ENCODE data around the gene PIGR.

Gene PIGR

DNA sequence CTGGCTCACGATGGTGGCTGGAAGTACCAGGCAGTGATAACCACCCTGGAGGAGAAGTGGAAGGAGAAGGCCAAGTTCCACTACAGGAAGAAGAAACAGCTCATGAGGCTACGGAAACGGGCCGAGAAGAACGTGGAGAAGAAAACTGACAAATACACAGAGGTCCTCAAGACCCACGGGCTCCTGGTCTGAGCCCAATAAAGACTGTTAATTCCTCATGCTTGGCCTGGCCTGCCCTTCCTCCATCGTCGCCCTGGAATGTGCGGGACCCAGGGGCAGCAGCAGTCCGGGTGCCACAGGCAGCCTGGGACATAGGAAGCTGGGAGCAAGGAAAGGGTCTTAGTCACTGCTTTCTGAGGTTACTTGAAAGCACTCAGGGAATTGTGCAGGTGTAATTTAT lies 38.2 kb downstream of the PIGR start:
- DNase-seq, result no peak

DNA sequence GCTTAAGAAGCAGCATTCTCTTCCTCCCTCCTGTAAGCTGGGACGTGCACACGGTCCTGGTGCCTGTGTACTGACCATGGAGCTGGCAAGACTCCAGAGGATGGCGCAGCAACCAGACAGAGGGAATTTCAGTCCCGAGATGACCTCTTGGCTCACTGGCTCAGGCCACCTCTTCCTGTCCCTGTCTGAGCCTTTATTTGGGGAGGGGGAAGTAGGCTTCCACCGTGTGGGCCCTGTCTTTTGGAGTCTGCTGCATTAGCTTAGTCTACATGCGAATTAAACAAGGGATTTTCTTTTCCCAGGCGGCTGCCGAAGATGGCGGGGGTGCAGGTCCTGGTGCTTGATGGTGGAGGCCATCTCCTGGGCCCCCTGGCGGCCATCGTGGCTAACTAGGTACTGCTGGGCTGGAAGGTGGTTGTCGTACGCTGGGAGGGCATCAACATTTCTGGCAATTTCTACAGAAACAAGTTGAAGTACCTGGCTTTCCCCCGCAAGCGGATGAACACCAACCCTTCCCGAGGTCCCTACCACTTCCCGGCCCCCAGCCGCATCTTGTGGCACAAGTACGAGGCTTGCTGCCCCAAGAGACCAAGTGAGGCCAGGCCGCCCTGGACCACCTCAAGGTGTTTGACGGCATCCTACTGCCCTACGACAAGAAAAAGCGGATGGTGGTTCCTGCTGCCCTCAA lies 38.8 kb downstream of the PIGR start:
- DNase-seq, result no peak

DNA sequence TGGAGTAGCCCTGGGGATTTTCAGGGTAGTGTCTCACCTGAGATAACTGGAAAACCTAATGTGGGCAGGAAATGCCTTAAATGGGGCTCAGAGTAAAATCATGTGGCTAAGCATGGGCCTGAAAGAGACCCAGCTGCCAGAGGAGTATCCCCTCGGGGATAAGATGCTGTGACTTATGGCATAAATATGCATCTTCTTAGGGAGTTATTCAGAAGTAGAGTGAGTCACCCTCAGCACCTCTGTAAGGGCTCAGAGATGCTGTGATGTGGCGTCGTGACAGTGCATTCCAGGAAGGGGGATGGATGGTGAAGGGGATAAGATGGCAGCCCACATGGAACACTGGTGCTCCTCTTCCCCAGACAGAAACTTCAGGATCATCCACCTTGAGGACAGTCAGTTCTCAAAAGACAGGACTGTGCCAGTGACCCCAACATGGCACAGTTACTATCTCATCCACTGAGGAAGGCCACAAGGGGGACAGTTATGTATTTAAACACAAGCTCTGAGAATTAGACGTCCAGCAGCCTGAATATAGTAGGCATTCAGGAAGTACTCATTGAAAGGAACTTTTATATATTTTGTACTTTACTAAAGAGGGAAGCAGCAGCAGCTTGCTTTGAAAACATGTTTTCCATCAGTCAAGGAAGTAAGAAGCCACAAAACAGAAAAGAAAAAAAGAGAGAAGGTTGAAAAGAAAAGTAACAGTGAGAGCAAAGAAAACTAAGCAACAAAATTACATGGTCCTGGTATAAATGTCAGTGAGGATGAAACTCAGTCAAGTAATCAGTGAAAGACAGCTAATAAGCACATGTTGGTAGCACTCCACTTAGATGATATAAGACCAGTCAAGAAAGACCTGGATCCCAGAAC lies 40.7 kb downstream of the PIGR start:
- DNase-seq, result peak; percentile 64

DNA sequence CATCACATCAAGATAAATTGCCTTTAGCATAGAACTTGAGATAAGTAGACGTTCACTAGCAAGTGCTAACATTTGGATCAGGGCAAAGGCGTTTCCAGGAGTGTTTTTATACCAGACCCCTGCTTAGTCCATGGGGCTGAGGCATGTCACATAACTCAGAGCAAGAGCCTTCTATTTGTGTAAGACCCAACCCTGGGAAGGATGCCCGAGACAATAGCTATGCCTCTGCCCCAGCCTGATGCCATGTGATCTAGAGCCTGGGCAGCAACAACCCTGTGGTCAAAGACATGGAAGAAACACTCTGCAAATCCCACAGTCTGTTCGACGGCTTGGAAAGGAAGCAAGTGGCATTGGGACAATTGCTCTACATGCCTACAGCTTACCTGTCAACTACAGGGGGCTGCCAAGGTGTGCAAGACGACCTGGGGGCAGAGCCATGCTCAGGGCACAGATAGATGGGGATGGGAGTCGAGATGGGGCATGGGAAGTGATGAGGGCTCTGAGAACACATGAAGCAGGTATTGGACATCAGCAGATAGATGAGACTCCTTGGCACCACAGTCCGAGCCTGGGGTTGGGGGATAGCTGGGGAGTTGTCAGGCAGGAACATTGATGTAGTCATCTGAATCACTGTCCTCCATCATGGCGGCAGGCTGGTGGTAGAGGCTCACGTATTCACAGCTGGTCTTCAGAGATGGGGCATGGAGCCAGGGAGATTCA lies 41.7 kb downstream of the PIGR start:
- DNase-seq, result no peak

DNA sequence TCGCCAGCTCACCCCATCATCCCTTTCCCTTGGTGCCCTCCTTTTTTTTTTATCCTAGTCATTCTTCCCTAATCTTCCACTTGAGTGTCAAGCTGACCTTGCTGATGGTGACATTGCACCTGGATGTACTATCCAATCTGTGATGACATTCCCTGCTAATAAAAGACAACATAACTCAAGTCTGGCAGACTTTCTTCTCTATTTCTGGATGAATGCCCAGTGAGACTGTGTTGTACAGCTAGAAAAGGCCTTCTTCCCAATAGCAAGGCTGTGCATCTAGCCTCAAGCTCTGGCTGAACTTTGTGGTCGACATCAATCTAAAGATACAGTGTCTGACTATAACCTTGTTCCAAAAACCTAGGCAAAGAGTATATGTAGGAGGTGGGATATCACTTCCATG lies 42.6 kb downstream of the PIGR start:
- no peak for DNase-seq

DNA sequence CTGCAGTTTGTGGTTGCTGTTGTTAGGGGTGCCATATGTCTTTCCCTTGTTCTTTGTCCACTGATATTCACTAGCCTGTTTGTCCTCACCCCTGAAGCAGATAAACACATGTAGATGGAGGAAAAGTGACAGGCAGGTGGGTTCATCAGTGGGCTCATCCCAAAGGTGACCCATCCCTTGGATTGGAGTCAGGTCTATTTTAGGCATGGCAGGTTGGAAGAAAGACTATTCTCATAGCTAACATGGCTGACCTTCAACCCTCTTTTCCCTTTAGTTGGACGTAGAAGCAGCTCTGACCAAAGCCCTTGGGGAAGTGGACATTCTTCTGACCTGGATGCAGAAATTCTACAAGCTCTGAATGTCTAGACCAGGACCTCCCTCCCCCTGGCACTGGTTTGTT lies 43.6 kb downstream of the PIGR start:
- DNase-seq, result no peak

DNA sequence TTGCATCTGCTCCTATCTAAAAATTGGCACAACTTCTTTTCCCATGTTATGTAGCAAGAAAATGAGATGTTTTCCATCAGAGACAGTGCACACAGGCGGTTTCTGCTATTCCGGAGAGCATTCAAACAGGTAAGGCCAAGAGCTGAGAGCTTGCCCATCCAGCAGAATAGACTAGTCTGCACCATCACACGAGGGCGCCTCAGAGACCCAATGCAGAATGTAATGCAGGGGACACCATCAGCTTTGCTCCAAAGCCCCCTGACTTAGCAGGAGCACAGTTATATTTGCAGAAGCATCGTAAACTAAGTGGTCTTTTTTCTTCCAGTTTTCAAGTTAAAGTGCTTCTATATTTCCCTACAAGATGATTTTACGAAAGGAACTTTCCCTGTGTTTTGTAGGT lies 44.3 kb downstream of the PIGR start:
- DNase-seq, result no peak

DNA sequence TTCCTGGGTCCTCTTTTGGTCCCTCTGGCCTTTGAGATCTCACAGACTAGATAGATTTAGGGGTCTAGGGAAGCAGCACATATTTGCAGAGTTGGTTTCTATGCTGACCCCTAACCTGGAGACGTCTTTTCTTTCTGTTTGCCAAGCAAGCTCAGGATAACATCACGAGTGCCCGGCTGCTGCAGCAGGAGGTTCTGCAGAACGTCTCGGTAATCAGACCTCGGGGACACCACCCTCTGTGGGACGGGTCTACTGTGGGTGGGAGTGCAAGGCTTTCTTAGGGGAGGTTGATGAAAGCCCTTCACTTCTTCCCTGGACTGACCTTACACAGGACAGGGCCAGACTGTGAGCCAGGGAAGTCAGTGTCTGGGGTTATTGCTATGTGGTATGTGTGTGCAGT lies 46.1 kb downstream of the PIGR start:
- DNase-seq, result no peak

DNA sequence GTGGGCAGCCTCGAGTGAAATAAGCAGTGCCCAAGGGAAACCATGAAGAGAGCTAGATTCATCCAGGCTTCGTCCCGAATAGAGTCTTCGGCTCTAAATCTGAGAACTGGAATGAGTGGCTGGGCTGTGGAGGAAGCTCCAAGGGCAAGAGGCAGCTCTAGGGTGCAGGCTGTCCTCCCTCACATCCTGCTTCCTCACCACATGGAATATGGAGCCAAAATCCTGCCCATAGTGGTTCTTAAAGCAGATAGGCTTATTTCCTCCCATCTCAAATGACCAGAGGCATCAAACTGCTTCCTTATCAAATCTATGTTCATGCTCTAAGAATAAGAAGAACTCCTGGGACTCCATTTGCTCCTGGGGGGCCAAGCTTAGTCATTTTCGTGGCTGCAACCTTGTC lies 46.5 kb downstream of the PIGR start:
- DNase-seq, result no peak

DNA sequence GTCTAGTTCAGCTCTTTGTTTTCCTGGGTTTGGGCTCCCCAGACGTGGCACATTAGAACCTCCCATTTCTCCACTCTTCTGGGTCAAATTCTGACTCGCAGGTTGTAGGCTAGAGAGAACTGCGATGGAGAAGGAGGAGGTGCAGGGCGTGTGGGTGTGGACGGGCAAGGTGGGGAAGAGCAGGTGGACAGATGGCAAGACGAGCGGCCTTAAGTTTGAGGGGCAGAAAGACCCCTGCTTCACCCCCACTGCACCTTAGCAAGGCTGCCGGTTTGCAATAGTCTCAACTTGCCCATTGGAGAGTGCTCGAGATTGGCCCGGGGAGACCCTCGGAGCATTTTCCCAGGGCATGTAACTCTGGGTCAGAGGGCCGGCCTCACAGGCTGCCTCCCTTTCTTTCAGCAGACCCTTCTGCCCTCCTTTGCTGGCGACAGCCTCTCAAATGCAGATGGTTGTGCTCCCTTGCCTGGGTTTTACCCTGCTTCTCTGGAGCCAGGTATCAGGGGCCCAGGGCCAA lies 47.3 kb downstream of the PIGR start:
- no peak for DNase-seq

DNA sequence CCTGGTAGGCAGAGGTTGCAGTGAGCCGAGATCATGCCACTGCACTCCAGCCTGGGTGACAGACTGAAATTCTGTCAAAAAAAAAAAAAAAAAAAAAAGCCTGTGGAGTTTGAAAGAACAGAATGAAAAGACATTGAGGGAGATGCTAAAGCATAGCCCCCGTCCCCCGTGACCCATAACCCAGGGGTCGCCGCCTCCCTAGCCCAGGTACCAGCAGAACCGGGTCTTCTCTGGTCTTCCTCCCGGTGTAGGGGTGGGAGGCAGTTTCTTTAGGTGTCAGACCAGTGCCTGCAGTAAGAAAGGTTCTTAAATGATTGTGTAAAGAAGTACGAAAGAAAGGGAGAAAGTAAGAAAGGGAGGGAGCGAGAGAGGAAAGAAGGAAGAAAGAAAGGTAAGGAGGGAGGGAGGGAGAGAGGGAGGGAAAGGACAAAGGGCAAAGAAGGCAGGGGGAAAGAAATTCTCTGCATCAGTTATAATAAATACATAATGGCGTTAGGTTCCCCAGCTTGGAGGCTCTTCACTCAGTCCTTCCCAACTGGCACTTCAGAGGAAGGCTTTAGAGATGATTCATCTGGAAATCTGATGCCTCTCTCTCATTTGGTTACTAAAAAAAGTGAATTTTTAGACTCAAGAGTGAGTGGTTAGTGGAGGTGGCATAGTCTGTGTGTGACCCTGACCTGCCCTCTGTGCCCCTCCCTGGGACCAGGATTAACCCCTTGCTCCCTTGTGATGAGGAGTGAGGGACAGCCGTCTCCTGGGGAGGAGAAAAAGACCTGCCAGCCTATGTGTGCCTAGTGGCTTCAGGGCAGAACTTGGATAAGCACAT lies 48.0 kb downstream of the PIGR start:
- DNase-seq, result no peak

DNA sequence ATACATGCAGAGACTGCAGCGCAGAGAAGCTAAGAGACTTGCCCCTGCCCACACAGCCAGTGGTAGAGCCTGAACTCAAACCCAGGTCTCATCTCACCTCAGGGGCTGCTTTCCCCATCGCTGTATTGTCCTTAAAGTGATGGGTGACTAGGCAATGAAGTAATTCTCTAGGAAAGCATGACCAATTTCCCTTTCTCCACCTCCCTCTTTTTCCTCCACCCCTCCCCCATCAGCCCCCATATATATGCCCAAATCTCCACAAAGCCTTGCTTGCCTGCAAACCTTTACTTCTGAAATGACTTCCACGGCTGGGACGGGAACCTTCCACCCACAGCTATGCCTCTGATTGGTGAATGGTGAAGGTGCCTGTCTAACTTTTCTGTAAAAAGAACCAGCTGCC lies 49.1 kb downstream of the PIGR start, which contains the start of gene IL24:
Gene IL24 (plus strand): TSS at position 269 of the 400 bp plus-strand sequence. CDS start 390 bp downstream, outside the sequence.
- peak; percentile 78 for DNase-seq

DNA sequence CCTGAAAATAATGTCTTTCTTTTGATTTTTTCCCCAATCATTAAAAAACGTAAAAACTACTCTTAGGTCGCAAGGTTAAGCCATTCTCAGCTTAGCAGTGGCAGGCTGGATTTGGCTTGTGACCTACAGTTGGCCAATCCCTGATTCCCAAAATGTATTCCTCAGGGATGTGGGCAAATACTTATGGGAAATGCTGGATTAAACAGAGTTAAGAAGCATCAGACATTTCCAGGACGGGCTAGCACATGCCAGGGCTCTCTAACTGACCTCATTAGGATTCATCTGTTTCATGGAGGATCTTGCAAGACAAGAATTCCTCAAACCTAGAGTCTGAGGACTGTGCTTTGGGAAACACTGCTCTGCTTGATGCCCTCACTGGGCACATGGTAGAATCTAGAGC lies 50.0 kb downstream of the PIGR start:
- DNase-seq, result no peak

DNA sequence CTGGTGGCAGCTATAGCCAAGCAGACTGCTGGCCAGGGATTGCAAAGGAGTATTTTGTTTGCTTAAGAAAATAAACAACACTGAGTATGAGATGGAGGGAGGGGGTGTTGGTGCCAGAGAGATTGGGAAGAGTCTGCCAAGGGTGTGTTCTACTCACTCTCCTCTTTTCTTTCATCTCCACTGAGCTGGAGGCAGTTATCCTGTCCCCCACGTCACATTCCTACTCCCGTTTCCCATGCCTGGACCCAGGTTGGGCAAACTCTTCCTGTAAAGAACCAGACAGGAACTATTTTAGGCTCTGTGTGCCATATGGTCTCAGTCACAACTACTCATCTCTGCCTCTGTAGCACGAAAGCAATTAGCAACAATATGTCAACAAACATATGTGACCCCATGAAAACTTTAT lies 50.4 kb downstream of the PIGR start:
- DNase-seq, result no peak

DNA sequence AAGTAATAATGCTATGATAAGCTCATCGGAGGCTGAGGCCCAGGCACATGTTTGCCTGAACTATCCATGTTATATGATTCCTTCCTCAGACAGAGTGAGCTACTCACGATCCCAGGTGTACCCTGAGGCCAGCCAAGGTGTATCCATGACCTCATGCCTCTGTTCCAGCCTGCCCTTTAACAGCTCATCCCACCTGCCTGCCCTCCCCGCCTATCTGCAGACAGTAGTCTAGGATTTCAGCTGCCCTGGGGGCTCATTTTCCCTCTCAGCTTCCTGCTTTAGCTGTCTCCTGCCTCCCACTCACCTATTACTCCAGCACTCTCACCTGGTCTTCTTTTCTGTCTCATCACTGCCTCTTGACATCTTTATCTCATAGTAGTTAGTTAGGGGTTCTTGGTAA lies 50.9 kb downstream of the PIGR start:
- DNase-seq, result no peak

DNA sequence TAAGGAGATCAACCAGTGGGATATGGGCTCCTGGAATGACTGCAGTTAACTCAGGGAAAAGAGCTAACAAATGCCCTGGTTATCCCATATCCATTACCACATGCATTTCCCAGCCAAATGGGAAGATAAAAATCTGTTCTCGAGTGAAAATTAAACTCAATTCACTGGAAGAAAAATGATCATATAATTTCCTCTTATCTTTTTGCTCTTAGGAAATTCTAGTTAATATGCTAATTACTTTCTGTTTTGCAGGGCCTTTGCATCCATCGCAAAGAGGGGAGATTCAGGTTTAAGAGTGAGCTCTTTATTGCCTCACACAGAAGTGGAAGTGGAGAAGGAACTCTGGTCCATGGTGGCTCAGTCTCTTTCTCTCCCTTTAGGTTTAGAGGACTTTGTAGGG lies 52.9 kb downstream of the PIGR start:
- no peak for DNase-seq

DNA sequence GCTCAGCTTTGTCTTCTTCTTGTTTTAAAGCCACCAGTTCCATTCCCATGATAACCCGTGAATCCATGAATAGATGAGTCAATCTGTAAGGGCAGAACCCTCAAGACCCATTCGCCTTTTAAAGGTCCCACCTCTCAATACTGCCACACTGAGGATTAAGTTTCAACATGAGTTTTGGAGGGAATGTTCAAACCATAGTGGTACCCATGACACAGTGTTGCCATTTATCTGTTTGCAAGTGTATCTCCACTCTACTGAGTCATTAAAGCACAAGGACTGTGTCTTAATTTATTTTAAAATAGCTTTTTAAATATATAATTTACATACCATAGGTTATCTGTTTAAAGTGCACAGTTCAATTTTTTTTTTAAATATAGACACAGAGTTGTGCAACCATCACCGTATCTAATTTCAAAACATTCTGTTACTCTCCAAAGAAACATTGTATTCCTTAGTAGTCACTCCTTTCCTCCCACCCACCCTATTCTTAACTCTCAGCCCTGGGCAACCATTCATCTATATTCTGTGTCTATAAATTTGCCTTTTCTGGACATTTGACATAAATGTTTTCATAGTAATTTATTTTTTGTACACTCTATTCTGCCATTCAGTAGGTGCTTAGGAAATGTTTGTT lies 53.8 kb downstream of the PIGR start:
- DNase-seq, result no peak

DNA sequence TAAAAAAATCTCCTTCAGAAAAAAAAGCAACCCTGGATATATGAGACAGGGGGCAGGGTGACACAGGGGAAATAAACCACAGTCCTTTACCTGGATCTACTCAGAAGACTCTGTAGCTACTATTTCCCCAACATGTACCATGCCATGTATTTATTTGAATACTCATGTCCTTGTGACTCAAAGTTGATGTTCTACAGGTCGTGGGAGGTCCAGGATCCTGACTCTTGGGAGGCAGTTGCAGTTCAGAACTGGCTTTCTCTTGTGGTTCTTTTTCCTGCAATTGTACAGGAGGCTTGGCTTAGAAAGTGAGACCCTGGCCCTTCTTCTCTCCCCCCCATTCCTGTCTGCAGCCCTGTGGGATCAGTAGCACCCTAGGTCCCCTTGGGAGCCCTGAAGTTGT lies 54.9 kb downstream of the PIGR start:
- DNase-seq, result no peak

DNA sequence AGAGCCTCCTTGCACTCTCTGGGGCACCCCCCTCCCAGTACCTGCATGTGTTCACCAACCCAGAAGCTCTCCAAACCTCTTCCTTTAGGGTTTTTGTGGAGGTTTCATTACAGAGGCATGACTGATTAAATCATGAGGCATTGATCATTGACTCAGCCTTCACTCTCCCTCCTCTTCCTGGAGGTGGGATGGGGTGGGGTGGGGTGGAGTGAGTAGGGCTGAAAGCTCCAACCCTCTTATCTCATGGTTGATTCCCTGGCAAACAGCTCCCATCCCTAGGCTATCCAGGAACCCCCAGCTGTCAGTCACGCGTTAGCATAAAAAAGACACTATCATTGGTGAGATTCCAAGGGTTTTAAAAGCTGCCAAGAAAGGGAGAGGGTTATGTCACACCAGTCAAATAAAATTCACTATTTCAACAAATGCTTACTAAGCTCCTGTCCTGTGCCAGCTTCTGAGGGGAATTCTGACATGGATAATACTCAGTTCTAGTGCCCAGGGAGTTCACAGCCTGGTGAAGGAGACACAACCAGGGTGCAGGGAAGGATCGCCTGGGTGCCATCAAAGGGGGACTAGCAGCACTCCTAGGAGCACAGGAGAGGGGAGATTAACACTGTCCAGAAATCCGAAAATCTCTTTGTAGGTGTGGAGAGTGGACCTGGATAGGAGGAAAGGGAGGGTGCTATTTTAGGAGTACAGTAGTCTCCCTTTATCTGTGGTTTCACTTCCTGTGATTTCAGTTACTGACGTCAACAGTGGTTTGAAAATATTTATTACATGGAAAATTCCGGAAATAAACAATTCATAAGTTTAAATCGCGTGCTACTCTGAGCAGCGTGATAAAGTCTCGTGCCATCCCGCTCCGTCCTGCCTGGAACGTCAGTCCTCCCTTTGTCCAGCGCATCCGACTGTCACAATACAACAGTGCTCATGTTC lies 55.9 kb downstream of the PIGR start:
- no peak for DNase-seq

DNA sequence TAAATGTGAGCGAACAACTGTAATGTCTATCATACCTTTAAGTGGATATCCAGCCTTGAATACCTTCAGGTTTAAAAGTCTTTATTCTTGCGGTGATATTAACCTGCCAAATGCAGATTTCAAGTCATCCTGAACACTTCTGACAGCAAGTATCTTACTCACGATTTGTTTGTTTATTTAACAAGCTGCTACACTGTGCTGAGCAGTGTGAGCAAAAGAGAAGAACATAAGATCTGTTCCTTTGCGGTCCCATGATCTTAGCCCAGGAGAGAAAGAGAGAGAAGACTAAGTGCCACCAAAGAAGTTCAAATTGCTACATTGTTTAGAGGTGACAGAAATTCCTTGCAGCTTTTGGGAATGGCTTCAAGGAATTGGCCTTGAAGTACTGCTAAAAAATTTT lies 58.6 kb downstream of the PIGR start:
- DNase-seq, result no peak

DNA sequence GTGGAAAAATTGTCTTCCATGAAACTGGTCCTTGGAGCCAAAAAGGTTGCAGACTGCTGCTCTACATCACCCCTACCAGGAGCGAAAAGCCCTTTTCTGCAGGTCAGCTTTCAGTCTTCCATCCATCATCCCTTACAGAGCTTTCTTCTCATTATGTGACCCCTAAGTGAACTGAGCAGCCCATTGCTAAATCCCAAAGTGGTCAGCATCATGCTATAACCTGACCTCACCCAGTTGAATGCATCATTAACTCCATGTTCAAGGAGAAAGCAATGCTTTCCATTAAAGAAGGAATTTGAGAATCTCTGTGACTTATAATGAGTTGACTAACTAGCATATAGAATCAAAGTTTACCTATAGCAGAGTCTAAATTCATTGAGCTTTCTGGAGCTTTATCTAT lies 59.4 kb downstream of the PIGR start:
- no peak for DNase-seq
